ENCODE results near the gene PANK4. TPM values are rescaled to one million over a fixed set of nuclear protein-coding genes. Genes with fewer than 3 reads are reported as not detected.

Gene PANK4
- total RNA-seq, 2 experiments from 2014 or later = 32.4 to 39.2 TPM

DNA sequence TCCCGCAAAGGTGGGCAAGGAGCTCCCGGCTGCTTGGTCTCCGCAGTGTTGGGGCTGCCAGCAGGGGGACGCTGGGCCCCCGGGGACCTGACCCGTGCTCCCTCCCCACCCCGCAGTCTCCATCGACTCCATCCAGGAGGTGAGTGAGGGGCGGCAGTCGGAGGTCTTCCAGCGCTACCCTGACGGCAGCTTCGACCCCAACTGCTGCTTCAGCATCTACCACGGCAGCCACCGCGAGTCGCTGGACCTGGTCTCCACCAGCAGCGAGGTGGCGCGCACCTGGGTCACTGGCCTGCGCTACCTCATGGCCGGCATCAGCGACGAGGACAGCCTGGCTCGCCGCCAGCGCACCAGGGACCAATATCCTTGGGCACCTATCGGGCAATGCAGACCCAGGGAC lies 46.8 kb downstream of the PANK4 start:
- no peaks in the 10 kb centered on the region for H3K27me3 Mint-ChIP-seq
- ATAC-seq (no peak), DNase-seq (no peak)
- no peak overlapping the region for H3K27ac Mint-ChIP-seq
- intact Hi-C loops (cut with DNase I, micrococcal nuclease) = no loop called here
- H3K36me3 Mint-ChIP-seq (ENCODE audit: low read depth) = no peaks in the 10 kb centered on the region
- ChIA-PET POLR2A (no interaction called here), CTCF (interaction anchor here (0.6 kb wide), 1 partner anchor 980 kb away, joined by 3 read pairs; no protein-coding TSS in a partner anchor)
- no peak overlapping the region for H3K4me3 Mint-ChIP-seq
- H3K4me1 Mint-ChIP-seq = no peaks in the 10 kb centered on the region
- H3K9me3 Mint-ChIP-seq (ENCODE audit: low read depth) = no peaks in the 10 kb centered on the region

DNA sequence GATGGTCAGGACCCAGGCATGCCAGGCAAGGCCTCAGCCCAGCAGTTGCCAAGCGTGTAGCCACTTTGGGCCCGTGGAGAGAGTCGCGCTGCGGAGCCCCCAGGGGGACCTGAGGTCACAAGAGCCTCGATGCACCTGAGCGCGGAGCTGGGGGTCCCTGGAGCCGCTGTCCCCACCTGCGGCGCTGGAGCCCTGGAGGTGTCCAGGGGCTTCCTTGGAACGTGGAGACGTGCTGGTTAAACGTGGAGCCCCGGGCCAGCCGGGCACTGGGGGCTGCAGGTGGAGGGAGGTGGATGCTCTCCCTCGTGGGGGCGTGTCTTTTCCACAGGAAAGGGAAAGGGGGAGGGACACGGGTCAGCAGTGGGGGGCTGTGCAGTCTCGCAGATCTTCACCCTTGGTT lies 47.2 kb downstream of the PANK4 start:
- ChIA-PET CTCF (no interaction called here), POLR2A (no interaction called here)
- no peak for DNase-seq
- no peaks in the 10 kb centered on the region for H3K27me3 Mint-ChIP-seq
- H3K4me1 Mint-ChIP-seq = no peaks in the 10 kb centered on the region
- no peak overlapping the region for H3K27ac Mint-ChIP-seq
- intact Hi-C loops (cut with DNase I, micrococcal nuclease) = no loop called here
- no peaks in the 10 kb centered on the region for H3K36me3 Mint-ChIP-seq (ENCODE audit: low read depth)
- ATAC-seq = no peak
- H3K9me3 Mint-ChIP-seq (ENCODE audit: low read depth) = no peaks in the 10 kb centered on the region
- H3K4me3 Mint-ChIP-seq = no peak overlapping the region

DNA sequence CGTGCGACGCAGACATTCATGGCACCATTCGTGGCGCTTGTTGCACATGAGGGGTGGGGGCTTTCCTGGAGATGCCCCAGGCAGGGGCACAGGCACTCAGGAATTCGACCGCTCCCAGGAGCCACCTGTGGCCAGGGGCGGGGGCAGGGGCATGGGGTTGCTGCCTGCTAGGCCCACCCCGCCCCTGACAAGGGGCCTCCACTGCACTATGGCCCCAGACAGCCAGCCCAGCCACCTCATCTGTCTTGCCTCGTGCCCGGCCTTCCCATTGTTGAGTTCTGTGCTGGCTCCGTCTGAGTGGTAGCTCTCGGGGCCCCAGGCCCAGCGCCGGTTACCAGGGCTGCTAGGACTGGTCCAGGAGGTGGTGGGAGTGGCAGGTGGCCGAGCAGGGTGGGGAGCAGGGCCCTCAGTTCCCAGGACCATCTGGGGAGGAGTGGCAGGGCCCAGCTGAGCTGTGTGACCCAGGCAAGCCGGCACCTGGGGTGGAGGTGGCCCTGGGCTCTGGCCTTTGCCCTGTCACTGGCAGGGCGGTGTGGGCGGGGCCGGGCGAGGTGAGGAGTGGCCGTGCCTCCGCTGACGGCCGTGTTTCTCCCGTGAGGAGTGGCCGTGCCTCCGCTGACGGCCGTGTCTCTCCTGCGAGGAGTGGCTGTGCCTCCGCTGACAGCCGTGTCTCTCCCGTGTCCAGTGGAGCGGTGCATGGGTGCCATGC lies 48.5 kb downstream of the PANK4 start:
- no peaks in the 10 kb centered on the region for H3K4me1 Mint-ChIP-seq
- no peak overlapping the region for H3K27ac Mint-ChIP-seq
- H3K9me3 Mint-ChIP-seq (ENCODE audit: low read depth) = no peaks in the 10 kb centered on the region
- intact Hi-C loops (cut with DNase I, micrococcal nuclease) = no loop called here
- CTCF ChIA-PET = no interaction called here
- H3K27me3 Mint-ChIP-seq = no peaks in the 10 kb centered on the region
- H3K4me3 Mint-ChIP-seq = no peak overlapping the region
- ATAC-seq = no peak
- POLR2A ChIA-PET = no interaction called here
- DNase-seq = no peak
- no peaks in the 10 kb centered on the region for H3K36me3 Mint-ChIP-seq (ENCODE audit: low read depth)

DNA sequence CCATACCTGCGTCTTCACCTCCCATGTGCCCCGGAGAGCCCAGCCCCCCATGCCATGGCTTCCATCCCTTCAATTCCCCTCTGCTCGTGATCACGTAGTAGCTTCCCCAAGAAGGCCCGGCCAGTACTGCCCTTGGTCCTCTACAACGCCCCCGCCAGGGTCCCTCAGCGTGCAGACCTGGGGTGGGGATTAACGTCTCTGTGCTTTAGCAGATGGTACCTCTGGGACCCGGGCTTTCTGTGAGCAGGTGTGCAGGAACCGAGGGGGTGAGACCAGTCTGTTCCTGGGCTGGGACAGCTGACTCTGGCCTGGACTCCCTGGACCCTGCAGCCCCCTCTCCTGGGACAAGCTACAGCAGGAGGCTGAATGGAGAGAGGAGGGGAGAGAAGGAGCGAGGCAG lies 49.1 kb downstream of the PANK4 start:
- no peak for DNase-seq
- POLR2A ChIA-PET = no interaction called here
- CTCF ChIA-PET = no interaction called here
- Mint-ChIP-seq H3K36me3 (ENCODE audit: low read depth) (no peaks in the 10 kb centered on the region), H3K4me1 (no peaks in the 10 kb centered on the region), H3K27ac (no peak overlapping the region), H3K4me3 (no peak overlapping the region), H3K9me3 (ENCODE audit: low read depth) (no peaks in the 10 kb centered on the region), H3K27me3 (no peaks in the 10 kb centered on the region)
- intact Hi-C loops (cut with DNase I, micrococcal nuclease) = no loop called here
- no peak for ATAC-seq

DNA sequence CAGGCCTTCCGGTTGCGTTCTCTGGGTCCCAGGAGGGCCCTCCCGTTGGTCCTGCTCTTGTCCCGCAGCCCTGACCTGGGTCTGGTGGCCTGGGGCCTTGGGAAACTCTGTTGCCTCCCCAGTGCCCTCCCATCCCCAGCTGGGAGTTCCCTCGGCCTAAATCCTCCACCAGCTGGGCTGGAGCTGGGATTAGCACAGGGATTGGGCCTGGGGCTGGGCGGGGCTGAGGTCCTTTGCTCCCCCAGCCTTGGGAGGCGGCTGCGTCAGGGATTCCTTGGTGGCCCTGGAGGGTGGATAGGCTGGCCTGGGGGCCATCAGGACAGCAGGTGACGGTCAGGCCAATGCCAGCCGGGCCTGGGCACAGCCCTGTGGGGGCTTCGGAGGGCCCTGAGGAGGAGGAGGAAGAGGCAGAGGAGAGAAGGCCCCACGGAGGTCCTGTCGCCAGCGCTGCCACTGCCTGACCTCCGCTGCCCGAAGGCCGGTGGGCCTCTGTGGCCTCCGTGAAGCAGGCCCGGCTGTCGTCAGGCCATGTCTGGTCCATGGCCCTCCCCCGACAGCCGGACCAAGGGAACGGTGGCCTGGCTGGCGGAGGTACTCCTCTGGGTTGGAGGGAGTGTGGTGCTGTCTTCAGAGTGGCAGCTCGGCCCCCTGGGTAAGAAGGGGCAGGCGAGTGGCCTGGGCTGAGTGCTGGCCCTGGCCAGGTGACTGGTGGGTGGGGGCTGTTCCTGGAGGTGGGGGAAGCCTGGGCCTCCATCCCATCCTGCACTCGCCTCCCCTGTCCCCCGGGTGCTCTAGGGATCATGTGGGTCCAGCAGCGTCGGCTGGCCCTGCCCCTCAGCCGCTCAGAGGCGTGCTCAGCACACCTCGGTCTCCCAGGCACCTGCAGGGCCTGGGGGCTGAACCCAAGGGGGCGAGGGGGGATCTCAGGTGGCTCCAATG lies 50.1 kb downstream of the PANK4 start, which contains the start of gene PLCH2:
TSS of gene PLCH2 (plus strand) at position 229 of the 939 bp plus-strand sequence. CDS start at position 529, 300 bp downstream.
- Mint-ChIP-seq H3K36me3 (ENCODE audit: low read depth) (no peaks in the 10 kb centered on the region), H3K27me3 (no peaks in the 10 kb centered on the region), H3K9me3 (ENCODE audit: low read depth) (no peaks in the 10 kb centered on the region), H3K4me3 (no peak within 1 kb of the TSS), H3K4me1 (no peaks in the 10 kb centered on the region), H3K27ac (no peak within 1 kb of the TSS)
- no peak for DNase-seq
- intact Hi-C loops (cut with DNase I, micrococcal nuclease) = no loop called here
- CTCF ChIA-PET = no interaction called here
- POLR2A ChIA-PET = no interaction called here
- no peak for ATAC-seq

DNA sequence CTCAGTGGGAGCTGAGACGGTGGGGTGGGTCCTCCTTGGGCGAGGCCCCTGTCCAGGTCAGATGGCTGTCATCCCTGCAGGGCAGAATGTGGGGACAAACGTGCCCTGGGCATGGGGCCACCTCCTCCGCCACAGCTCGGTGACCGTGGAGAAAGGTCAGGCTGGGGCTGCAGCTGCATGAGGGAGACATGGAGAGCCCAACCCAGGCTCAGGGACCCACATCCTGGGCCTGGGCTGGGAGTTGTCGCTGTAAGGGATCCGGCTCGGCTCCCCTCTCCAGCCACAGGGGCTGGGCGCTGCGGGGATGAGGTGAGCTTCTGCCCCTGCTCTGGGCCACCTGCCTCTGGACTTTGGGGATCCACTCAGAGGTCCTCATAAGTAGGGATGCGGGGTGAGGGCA lies 50.8 kb downstream of the PANK4 start:
- no peaks in the 10 kb centered on the region for H3K27me3 Mint-ChIP-seq
- H3K36me3 Mint-ChIP-seq (ENCODE audit: low read depth) = no peaks in the 10 kb centered on the region
- intact Hi-C loops (cut with DNase I, micrococcal nuclease) = no loop called here
- H3K27ac Mint-ChIP-seq = no peak overlapping the region
- ChIA-PET POLR2A (no interaction called here), CTCF (no interaction called here)
- DNase-seq (no peak), ATAC-seq (no peak)
- H3K4me1 Mint-ChIP-seq = no peaks in the 10 kb centered on the region
- H3K4me3 Mint-ChIP-seq = no peak overlapping the region
- H3K9me3 Mint-ChIP-seq (ENCODE audit: low read depth) = no peaks in the 10 kb centered on the region

DNA sequence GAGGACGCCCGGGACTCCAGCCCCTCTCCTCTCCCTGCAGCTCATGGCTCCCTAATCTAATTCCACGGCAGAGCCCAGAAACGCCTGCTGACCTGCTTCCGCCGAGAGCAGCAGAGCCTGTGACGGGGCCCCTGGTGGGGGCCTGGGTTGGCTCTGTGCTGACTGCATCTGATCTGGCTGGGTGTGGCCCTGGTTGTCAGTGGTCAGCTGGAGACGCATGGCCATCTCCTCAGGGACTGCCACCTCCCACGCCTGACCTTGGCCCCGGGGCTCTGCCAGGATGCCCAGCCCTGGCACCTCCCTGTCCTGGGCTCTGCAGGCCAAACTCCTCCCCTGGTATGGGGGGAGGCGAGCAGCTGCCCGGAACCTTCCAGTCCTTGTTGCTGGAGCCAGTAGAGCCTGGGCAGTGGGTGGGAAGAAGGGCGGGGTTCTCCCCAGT lies 51.4 kb downstream of the PANK4 start:
- intact Hi-C loops (cut with DNase I, micrococcal nuclease) = no loop called here
- ATAC-seq (no peak), DNase-seq (no peak)
- H3K36me3 Mint-ChIP-seq (ENCODE audit: low read depth) = no peaks in the 10 kb centered on the region
- H3K9me3 Mint-ChIP-seq (ENCODE audit: low read depth) = no peaks in the 10 kb centered on the region
- ChIA-PET CTCF (interaction anchor here (0.6 kb wide), 1 partner anchor 62 kb away, joined by 3 read pairs; no protein-coding TSS in a partner anchor), POLR2A (no interaction called here)
- no peak overlapping the region for H3K4me3 Mint-ChIP-seq
- no peaks in the 10 kb centered on the region for H3K27me3 Mint-ChIP-seq
- H3K4me1 Mint-ChIP-seq = no peaks in the 10 kb centered on the region
- H3K27ac Mint-ChIP-seq = no peak overlapping the region

DNA sequence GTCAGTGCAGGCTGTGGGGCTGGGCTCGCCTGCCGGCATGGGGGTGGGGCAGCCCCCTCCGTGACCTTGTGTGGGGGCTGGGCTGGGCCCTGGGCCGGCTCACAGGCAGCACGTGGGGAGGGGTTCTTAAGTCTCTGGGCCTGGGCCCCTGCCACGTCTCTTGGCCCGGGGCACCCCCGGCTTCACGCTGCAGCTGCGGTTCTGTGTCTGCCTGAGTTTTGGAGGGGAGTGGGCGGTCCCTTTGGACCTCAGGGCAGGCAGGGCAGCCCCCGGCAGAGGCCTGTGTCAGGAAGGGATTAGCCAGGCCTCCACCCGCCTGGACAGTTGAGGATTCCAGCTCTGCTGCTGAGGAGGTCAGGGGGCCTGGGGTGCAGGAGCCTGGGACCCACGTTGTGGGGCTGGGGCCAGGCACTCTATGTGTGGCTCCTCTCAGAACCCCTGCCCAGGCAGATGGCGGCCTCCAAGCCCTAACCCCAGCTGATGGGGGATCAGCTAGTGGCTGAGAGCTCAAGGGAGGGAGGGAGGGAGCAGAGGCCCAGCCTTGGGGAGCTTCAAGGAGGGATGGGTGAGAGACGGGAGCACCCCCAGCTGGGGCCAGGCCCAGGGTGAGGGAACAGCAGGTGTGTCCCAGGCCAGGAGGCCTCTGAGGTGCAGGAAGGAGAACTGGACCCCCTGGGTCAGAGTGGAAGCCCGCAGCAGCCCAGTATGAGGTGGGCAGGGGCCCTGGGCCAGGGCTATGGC lies 52.1 kb downstream of the PANK4 start:
- Mint-ChIP-seq H3K4me1 (no peaks in the 10 kb centered on the region), H3K9me3 (ENCODE audit: low read depth) (no peaks in the 10 kb centered on the region)

DNA sequence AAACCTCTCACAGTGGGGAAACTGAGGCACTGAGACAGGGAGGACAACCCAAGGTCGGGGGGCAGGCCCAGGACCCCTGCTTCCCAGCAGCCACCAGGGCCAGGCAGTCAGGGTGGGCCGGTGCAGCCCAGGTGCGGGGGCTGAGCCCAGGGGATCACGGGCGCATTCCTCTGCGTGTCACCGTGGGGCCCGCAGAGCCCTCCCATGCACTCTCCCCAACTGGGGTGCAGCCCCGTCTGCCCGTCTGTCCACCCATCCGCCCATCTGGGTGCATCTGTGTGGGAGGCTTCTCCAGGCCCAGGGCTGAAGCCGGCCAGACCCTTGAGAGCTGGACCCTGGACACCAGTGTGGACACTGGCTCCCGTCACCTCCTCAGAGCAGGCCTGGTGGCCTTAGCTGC lies 53.2 kb downstream of the PANK4 start:
- Mint-ChIP-seq H3K27me3 (no peaks in the 10 kb centered on the region), H3K4me3 (no peak overlapping the region), H3K9me3 (ENCODE audit: low read depth) (no peaks in the 10 kb centered on the region), H3K36me3 (ENCODE audit: low read depth) (no peaks in the 10 kb centered on the region), H3K27ac (no peak overlapping the region), H3K4me1 (no peaks in the 10 kb centered on the region)
- DNase-seq = no peak
- ChIA-PET CTCF (no interaction called here), POLR2A (no interaction called here)
- no peak for ATAC-seq
- intact Hi-C loops (cut with DNase I, micrococcal nuclease) = no loop called here

More for the DNA sequence above, 52.1 kb downstream of the PANK4 start:
- no peaks in the 10 kb centered on the region for H3K36me3 Mint-ChIP-seq (ENCODE audit: low read depth)
- H3K27me3 Mint-ChIP-seq = no peaks in the 10 kb centered on the region
- POLR2A ChIA-PET = no interaction called here
- ATAC-seq = no peak
- H3K27ac Mint-ChIP-seq = no peak overlapping the region
- DNase-seq = no peak
- CTCF ChIA-PET = interaction anchor here (0.6 kb wide), 1 partner anchor 61 kb away, joined by 3 read pairs; no protein-coding TSS in a partner anchor
- intact Hi-C loops (cut with DNase I, micrococcal nuclease) = no loop called here
- no peak overlapping the region for H3K4me3 Mint-ChIP-seq

DNA sequence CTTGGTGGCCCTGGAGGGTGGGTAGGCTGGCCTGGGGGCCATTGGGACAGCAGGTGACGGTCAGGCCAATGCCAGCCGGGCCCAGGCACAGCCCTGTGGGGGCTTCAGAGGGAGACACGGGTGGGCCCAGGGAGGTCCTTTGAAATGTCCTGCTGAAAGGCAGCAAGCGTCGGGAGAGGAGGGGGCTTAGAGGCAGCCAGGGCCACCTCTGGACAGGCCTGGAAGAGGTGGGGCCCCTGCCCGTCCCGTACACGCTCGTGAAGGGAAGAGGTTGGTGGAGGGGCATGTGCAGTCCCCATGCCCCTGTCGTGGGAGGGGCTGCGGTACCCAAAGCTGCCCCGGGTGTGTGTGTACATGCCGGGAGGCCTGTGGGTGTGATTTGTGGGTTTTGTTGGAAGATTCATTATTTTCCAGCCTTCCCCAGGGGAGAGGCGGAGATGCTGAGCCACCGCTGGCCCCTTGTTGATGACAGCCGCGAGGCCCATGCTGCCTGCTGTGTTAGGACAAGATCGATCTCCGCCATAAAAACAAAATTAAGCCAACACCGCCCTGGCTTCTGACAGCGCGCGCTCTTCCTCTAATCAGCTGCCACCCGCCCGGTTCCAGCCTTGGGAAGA lies 53.7 kb downstream of the PANK4 start:
- no peak overlapping the region for H3K27ac Mint-ChIP-seq
- intact Hi-C loops (cut with DNase I, micrococcal nuclease) = no loop called here
- no peak overlapping the region for H3K4me3 Mint-ChIP-seq
- ChIA-PET CTCF (no interaction called here), POLR2A (no interaction called here)
- DNase-seq = no peak
- ATAC-seq = no peak
- H3K36me3 Mint-ChIP-seq (ENCODE audit: low read depth) = no peaks in the 10 kb centered on the region
- no peaks in the 10 kb centered on the region for H3K9me3 Mint-ChIP-seq (ENCODE audit: low read depth)
- no peaks in the 10 kb centered on the region for H3K4me1 Mint-ChIP-seq
- no peaks in the 10 kb centered on the region for H3K27me3 Mint-ChIP-seq

DNA sequence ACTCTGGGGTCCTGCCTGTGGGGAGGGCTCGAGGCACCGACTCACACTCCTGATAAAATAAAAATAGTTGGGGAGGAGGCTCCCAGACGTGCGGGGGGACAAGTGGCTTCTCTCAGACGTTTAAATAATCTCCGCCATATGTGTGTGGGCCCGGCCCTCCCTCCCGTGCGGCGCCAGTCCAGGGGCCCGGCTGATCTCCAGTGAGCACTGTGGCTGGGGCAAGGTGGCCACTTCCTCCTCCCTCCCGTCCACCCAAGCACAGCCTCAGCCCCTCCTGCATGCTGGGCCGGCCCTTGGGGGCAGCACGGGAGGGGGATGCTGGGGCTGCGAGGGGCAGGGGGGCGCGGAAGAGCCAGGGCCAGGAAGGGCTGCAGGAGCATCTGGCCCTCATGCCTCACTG lies 54.3 kb downstream of the PANK4 start:
- ChIA-PET POLR2A (no interaction called here), CTCF (no interaction called here)
- no peak overlapping the region for H3K4me3 Mint-ChIP-seq
- DNase-seq (no peak), ATAC-seq (no peak)
- H3K36me3 Mint-ChIP-seq (ENCODE audit: low read depth) = no peaks in the 10 kb centered on the region
- H3K9me3 Mint-ChIP-seq (ENCODE audit: low read depth) = no peaks in the 10 kb centered on the region
- no peak overlapping the region for H3K27ac Mint-ChIP-seq
- no peaks in the 10 kb centered on the region for H3K4me1 Mint-ChIP-seq
- intact Hi-C loops (cut with DNase I, micrococcal nuclease) = no loop called here
- no peaks in the 10 kb centered on the region for H3K27me3 Mint-ChIP-seq

Data from activated CD4-positive, alpha-beta T cell treated with anti-CD3 and anti-CD28 coated beads for 36 hours (primary cell).